ENCODE measurements around the gene ABCC6. TPM values are rescaled to one million over a fixed set of nuclear protein-coding genes. Genes with fewer than 3 reads are reported as not detected.
"Not testable (repeated sequence)": the region's sequence is repeated elsewhere in the genome, so short reads cannot be mapped to it uniquely, and the experiment has no call there.

ABCC6 gene
- total RNA-seq, 1 donor from 2014 or later = 2.7 TPM

DNA sequence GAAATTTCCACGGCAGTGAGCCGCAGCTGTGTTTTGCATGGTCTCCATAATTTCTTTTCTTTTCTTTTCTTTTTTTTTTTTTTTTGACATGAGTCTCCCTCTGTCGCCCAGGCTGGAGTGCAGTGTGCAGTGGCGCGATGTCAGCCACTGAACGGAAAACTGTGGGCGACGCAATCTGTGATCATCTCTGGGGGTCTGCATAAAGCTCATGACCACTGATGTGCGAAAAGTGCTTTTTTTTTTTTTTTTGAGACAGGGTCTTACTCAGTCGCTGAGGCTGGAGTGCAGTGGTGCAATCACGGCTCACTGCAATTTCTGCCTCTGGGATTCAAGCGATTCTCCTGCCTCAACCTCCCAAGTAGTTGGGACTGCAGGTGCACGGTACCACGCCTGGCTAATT is 117.6 kb downstream of the ABCC6 start:
- no peak for DNase-seq
- H3K36me3 Mint-ChIP-seq (ENCODE audit: unreplicated experiment) = peaks cover 9% of the 10 kb centered on the region
- H3K27ac Mint-ChIP-seq (ENCODE audit: unreplicated experiment) = no peak overlapping the region
- H3K4me1 Mint-ChIP-seq (ENCODE audit: low read depth, unreplicated experiment) = peaks cover 3% of the 10 kb centered on the region
- H3K9me3 Mint-ChIP-seq (ENCODE audit: unreplicated experiment) = no peaks in the 10 kb centered on the region
- TF ChIP-seq, protein P1, sequence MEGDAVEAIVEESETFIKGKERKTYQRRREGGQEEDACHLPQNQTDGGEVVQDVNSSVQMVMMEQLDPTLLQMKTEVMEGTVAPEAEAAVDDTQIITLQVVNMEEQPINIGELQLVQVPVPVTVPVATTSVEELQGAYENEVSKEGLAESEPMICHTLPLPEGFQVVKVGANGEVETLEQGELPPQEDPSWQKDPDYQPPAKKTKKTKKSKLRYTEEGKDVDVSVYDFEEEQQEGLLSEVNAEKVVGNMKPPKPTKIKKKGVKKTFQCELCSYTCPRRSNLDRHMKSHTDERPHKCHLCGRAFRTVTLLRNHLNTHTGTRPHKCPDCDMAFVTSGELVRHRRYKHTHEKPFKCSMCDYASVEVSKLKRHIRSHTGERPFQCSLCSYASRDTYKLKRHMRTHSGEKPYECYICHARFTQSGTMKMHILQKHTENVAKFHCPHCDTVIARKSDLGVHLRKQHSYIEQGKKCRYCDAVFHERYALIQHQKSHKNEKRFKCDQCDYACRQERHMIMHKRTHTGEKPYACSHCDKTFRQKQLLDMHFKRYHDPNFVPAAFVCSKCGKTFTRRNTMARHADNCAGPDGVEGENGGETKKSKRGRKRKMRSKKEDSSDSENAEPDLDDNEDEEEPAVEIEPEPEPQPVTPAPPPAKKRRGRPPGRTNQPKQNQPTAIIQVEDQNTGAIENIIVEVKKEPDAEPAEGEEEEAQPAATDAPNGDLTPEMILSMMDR (IDR thresholded peaks at IDR 0.05; ENCODE audit: partially characterized antibody, unreplicated experiment) = no peak
- peaks cover 8% of the 10 kb centered on the region for H3K27me3 Mint-ChIP-seq (ENCODE audit: unreplicated experiment)
- H3K4me3 Mint-ChIP-seq (ENCODE audit: unreplicated experiment) = no peak overlapping the region

DNA sequence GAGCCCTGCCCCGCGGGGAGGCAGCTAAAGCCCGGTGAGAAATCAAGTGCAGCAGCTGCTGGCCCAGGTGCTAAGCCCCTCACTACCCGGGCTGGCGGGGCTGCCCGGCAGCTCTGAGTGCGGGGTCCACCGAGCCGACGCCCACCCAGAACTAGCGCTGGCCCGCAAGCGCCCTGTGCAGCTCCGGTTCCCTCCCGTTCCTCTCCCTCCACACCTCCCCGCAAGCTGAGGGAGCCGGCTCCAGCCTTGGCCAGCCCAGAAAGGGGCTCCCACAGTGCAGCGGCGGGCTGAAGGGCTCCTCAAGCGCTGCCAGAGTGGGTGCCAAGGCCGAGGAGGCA is 118.5 kb downstream of the ABCC6 start:
- not testable (repeated sequence) for H3K36me3 Mint-ChIP-seq (ENCODE audit: unreplicated experiment)

GRCh38 chr16:16104132-16104803 is 119.0 kb downstream of the ABCC6 start:
- H3K4me3 Mint-ChIP-seq (ENCODE audit: unreplicated experiment); H3K27ac Mint-ChIP-seq (ENCODE audit: unreplicated experiment); H3K27me3 Mint-ChIP-seq (ENCODE audit: unreplicated experiment); H3K4me1 Mint-ChIP-seq (ENCODE audit: low read depth, unreplicated experiment); H3K36me3 Mint-ChIP-seq (ENCODE audit: unreplicated experiment); H3K9me3 Mint-ChIP-seq (ENCODE audit: unreplicated experiment); DNase-seq: not testable (repeated sequence)

More for the DNA sequence above, 118.5 kb downstream of the ABCC6 start:
- H3K4me3 Mint-ChIP-seq (ENCODE audit: unreplicated experiment); H3K27ac Mint-ChIP-seq (ENCODE audit: unreplicated experiment); H3K4me1 Mint-ChIP-seq (ENCODE audit: low read depth, unreplicated experiment); H3K27me3 Mint-ChIP-seq (ENCODE audit: unreplicated experiment); DNase-seq; H3K9me3 Mint-ChIP-seq (ENCODE audit: unreplicated experiment): not testable (repeated sequence)

GRCh38 chr16:16102738-16103137 is 120.6 kb downstream of the ABCC6 start:
- no peak for DNase-seq

GRCh38 chr16:16101585-16101984 is 121.7 kb downstream of the ABCC6 start:
- no peak overlapping the region for H3K4me3 Mint-ChIP-seq (ENCODE audit: unreplicated experiment)
- H3K9me3 Mint-ChIP-seq (ENCODE audit: unreplicated experiment) = no peaks in the 10 kb centered on the region
- TF ChIP-seq, protein P1 (IDR thresholded peaks at IDR 0.05; ENCODE audit: partially characterized antibody, unreplicated experiment) = no peak
- peaks cover 8% of the 10 kb centered on the region for H3K27me3 Mint-ChIP-seq (ENCODE audit: unreplicated experiment)
- no peak overlapping the region for H3K27ac Mint-ChIP-seq (ENCODE audit: unreplicated experiment)
- no peak for DNase-seq
- H3K4me1 Mint-ChIP-seq (ENCODE audit: low read depth, unreplicated experiment) = peaks cover 3% of the 10 kb centered on the region
- H3K36me3 Mint-ChIP-seq (ENCODE audit: unreplicated experiment) = peaks cover 9% of the 10 kb centered on the region

More at GRCh38 chr16:16102738-16103137, 120.6 kb downstream of the ABCC6 start:
- no peak overlapping the region for H3K27ac Mint-ChIP-seq (ENCODE audit: unreplicated experiment)
- H3K27me3 Mint-ChIP-seq (ENCODE audit: unreplicated experiment) = peaks cover 8% of the 10 kb centered on the region
- TF ChIP-seq, protein P1 (IDR thresholded peaks at IDR 0.05; ENCODE audit: partially characterized antibody, unreplicated experiment) = no peak
- H3K36me3 Mint-ChIP-seq (ENCODE audit: unreplicated experiment) = peaks cover 9% of the 10 kb centered on the region
- peaks cover 3% of the 10 kb centered on the region for H3K4me1 Mint-ChIP-seq (ENCODE audit: low read depth, unreplicated experiment)
- no peaks in the 10 kb centered on the region for H3K9me3 Mint-ChIP-seq (ENCODE audit: unreplicated experiment)
- H3K4me3 Mint-ChIP-seq (ENCODE audit: unreplicated experiment) = no peak overlapping the region

DNA sequence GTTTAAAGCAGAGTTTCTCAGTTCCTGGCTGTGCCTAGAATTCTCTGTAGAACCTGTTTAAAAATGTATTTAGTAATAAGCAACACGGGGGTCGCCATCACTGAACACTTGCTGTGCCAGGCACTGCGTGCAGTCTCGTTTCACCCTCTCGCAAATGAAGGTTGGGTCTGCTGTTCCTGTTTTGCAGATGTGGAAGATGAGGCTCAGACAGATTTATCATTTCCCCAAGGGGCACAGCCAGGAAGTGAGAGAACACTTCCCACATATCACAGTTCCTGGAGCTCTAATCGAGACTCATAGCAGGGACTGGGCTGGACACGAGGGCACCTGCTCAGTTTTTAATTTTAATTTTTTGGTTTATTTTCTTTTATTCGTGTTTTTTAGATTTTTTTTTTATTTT is 122.7 kb downstream of the ABCC6 start:
- Mint-ChIP-seq H3K27me3 (ENCODE audit: unreplicated experiment) (peaks cover 8% of the 10 kb centered on the region), H3K36me3 (ENCODE audit: unreplicated experiment) (peaks cover 9% of the 10 kb centered on the region), H3K27ac (ENCODE audit: unreplicated experiment) (no peak overlapping the region), H3K4me1 (ENCODE audit: low read depth, unreplicated experiment) (peaks cover 5% of the 10 kb centered on the region), H3K9me3 (ENCODE audit: unreplicated experiment) (no peaks in the 10 kb centered on the region), H3K4me3 (ENCODE audit: unreplicated experiment) (no peak overlapping the region)
- DNase-seq = no peak
- TF ChIP-seq, protein P1 (IDR thresholded peaks at IDR 0.05; ENCODE audit: partially characterized antibody, unreplicated experiment) = no peak

Measured in glutamatergic neuron (in vitro differentiated cells).